HG03103 (cell line): ENCODE data around the gene NUDT17.

Experiments used
- ATAC-seq: cut with Tn5 transposase; IDR thresholded peaks from one replicate; pipeline ENCODE4 v1.9.1; 2021; ENCODE audit warnings: low read depth; ENCODE audit not compliant: unreplicated experiment

NUDT17 gene

GRCh38 chr1:145846201-145846612, 777 bp downstream of the NUDT17 start:
- ATAC-seq: no peak

DNA sequence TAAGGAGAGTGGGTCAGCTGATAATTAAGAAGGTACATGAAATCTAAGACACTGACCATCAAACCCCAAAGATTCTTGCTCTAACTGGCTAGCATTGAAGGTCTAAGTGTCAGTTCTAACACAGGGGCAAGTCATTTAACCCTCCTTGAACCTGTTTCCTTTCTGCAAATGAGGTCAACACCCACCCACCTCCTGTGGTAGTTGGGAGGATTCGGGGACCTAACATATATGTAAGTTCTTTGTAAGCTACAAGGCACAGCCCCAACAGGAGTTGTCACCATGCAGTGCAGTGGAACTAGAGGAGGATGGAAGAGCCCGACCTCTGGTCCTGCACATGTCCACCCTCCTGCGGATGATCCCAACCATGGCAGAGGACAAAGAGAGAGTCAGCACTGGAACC, 2.4 kb downstream of the NUDT17 start:
- ATAC-seq: no peak

DNA sequence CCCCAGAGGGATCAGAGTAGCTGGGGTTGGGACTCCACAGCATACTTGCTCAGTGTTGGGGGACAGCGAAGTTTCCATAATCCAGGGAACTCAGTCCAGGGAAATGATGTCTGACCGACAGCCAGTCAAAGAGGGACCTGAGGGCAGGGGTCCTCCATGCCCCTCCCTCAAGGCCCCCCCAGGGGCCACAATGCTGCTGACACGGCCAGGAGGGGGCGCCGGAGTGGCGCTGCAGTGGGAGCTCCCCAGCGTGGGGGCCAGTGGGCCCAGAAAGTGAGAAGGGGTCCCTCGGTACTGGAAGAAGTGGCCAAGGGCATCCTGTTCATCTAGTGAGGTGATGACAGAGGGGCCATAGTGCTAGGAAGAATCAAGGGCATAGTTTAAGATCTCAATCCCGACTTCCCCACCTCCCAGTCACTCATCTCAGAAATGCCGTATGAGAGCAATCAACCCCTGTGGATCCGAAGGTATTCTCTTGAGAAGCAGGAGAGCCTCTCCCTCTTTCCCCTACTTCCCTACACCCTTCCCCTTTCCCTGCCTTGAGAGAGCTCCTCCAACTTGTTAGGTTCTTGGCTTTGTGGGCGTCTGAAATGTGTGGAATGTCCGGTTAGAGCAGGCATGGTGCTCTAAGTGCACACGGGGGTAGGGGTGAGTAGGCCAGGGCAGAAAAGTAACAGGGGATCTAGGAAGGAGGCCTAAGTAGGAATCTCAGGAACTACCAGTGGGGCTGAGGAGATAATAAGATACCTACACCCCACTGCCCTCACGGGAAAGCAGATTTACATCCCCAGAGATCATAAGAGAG, 4.1 kb downstream of the NUDT17 start:
- ATAC-seq: no peak

- ATAC-seq: no peak
These were observed 10.1 kb downstream of the NUDT17 start for GRCh38 chr1:145855426-145855948.

GRCh38 chr1:145857170-145857569, 11.7 kb downstream of the NUDT17 start:
- no peak for ATAC-seq

DNA sequence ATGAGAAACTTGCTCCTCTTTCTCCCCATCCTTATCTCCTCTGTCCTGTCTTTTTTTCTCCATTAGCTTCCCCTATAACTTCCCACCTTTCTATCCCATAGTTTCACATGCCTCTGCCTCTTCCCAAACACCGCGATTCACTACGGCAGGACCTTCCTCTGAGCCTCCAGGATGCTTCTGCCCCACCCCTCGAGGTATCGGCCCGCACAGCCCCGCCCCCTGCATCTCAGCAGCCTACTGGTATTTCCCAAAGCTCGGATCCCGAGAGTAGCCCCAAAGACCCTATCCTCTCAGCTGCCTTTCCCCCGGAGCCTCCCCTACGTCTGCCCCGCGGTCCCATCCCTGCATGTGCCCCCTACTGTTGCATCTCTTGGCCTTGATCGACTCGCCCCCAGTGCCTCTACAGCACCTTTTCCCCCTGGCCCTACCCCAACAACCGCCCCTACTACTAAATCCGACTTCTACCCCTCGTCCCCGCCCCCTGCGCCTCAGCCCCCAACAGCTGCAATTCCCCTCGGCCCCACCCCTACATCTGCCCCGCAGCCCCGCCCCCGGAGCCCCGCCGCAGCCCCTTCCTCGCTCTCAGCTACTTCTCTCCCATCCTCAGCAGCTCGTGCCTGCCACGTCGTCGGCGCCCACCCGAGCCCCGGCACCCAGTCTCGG, 12.9 kb downstream of the NUDT17 start:
- ATAC-seq: peak; percentile 23

DNA sequence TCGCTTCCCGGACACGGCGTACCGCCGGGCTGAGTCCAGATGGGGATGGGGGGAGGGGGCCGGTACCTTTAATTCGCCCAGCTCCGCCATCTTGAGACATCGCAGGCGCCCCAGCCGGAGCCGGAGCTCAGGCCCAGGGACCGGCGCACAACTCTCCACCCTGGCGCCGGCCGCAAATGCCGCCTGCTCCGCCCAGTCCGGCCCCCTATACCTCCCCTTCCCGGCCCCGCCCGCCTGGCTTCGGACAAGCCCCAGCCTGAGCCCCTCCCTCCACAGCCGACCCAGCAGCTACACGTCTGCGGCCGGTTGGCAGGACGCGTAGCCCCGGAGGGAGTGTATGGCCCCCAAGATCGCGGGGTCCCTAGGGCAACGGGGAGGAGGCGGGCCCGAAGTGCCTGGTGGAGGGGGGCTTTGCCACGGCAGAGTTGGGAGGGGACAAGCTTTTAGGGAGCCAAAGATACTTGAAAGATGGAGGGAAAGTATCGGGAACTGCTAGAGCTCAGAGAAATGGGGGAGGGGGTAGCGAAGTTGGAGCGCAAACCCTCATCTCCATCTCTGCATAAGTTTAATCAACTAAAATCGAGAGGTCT, 13.6 kb downstream of the NUDT17 start, which contains the start of gene PIAS3:
TSS of gene PIAS3 (minus strand) at position 181 of the 590 bp plus-strand sequence. CDS start at position 90, 91 bp downstream.
- peak; percentile 72 for ATAC-seq

DNA sequence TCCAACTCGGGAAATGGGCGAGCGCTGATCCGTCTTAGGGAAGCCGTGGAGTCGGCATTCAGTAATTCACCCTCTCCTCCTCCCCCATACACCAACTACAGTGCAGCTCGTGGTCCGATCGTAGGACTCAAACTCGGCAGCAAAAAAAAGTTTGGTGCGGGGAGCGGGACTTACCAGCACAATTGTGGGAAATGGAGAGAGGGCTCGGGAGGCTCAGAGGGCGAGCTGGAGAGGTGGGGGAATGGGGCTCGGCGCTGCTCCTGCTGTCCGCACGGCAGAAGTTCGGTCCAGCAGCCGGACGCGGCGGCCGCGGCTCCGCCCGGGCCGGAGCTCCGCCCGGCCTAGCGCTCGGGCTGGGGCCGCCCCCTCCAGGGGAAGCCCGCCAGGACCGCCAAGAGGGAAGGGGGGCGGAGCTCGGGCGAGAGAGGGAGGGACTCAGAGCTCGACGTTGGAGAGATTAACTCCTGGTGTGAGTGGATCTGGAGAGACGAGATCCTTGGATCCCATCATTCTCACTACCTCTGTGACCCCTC, 14.1 kb downstream of the NUDT17 start:
- ATAC-seq: peak; percentile 61

GRCh38 chr1:145863282-145864018, 18.0 kb downstream of the NUDT17 start:
- ATAC-seq: no peak

- ATAC-seq: no peak
These were observed 22.8 kb downstream of the NUDT17 start for GRCh38 chr1:145868232-145868631.

DNA sequence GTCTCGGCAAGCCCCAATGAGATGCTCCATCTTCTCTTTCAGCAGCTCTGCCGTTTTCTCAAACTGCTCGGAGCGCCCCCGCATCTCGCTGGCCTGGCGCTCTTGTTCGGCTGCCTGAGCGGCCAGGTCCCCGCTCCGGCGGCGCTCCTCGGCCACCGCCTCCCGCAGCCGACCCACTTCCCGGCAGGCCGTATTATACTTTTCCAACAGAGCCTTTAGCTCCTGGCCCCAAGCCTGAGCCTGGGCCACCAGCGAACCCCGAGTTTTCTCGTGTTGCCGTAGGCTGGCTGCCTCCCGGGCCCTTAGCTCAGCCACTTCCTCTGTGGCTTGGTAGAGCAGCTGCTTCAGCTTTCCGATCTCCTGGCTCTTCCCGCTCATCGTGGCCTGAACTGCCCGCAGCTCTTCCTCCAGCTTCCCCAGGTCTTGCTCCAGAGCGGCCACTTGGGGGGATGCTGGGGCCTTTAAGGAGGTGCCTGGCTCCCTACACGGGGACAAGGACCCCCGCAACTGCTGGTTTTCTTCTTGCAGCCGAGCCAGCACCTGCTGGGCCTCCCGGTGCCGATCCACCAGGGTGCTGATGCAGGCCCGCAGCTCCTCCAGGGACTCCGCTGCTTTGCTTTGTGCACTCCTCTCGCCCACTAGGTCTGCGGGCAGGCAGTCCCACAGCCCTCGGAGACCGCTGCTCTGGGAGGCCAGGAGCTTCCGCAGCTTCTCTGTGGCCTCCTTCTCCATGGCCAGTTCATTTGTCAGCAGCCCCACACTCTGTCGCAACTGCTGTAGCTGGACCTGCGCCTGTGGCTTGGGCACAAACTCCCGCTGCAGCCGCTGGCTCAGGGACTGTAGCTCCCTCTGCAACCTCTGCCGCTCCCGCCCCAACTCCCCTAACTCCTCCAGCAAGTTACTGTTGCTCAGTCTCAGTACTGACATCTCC, 26.8 kb downstream of the NUDT17 start:
- ATAC-seq: no peak

- no peak for ATAC-seq
These were observed 29.2 kb downstream of the NUDT17 start for GRCh38 chr1:145874646-145875045.

DNA sequence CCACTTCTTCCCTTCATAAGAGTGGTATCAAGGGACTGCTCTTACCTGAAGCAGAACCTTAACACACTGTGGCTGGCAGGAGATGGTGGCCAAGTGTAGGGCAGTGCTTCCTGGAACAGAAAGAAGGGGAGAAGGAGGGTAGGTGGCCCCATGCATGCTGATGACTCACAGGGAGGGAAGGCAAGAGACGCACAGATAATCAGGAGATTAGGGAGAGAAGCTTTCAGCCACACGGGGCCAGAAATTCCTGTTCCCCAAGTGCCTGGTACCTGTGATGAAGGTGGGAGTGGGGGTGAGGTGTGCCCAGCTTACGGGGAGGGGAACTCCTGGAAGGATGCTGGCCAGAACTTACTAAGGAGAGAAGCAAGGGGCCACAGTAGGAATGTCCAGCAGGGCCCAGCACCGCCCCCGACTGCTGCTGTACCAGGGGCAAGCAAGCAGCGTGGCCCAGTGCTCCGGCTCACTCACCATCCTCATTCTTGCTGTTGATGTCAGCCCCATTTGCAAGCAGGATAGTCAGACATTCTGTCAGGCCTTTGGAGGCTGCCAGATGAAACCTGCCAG, 32.6 kb downstream of the NUDT17 start:
- ATAC-seq: no peak

- ATAC-seq: no peak
These were observed 33.3 kb downstream of the NUDT17 start for GRCh38 chr1:145878724-145879123.

- no peak for ATAC-seq
These were observed 34.3 kb downstream of the NUDT17 start for GRCh38 chr1:145879775-145880174.

DNA sequence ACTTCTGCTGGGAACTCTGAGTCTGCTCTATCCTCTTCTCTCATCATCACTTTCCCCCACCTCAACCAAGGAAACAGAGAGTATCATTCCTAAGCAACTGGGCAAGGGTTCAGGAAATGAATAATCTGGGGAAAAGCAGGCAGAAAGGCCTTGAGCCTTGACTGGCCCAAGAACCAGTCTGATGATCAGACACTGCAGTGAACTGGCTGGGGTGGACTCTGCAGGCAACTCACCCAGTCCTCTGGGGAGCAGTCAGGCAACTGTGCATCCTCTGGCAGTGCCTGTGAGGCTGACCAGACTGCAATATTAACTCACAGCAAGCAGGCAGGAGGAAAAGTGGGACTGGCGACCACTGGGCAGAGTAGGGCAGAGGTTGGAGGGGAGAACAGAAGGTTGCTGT, 39.2 kb downstream of the NUDT17 start:
- no peak for ATAC-seq

- peak; percentile 97 for ATAC-seq
These were observed 40.4 kb downstream of the NUDT17 start, which contains the start of gene ANKRD35 for GRCh38 chr1:145885738-145886287. Gene ANKRD35, minus strand, starts transcription at chr1:145885866. Its CDS starts 108 bp downstream, at chr1:145885758.

DNA sequence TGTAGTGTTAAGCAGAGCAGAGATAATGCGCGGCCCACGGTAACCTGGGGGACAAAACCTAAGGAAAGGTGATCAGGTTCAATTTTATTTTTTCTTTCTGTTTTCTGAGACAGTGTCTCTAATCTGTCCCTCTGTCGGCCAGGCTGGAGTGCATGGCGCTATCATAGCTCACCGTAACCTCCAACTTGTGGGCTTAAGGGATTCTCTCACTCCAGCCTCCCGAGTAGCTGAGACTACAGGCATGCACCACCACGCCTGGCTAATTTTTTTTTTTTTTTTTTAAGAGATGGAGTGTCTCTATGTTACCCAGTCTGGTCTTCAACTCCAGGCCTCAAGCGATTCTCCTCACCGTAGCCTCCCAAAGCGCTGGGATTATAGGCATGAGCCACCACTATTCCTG, 41.0 kb downstream of the NUDT17 start:
- no peak for ATAC-seq

DNA sequence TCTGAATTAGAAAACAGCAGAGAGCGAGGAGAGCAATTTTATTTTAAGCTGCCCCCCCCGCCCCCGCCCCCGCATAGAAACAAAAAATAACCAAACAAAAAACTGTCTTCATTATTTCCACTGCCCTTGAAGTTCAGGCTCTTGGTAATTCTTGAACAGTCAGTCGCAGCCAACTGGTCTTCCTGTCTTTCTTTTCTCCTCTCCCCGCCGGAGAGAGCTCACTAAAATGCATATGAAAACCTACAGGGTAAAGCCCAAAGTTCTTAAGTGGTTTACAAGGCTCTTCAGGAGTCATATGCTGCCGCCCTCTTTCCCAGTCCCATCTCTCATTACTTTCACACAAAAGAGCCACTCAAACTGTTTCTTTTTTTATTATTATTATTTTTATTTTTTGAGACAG, 41.4 kb downstream of the NUDT17 start:
- ATAC-seq: no peak
